ENCODE data around the gene DENND4A.

- no peak for TF ChIP-seq REST (IDR thresholded peaks at IDR 0.05)
- no peak for TF ChIP-seq CTCF (IDR thresholded peaks at IDR 0.05)
- TF ChIP-seq EP300 (IDR thresholded peaks at IDR 0.05): no peak
Measured at GRCh38 chr15:65789105-65789504, 3.0 kb downstream of the DENND4A start.
